HG02840 (cell line): ENCODE data around the gene RAET1L.
A peak's percentile ranks its signal among the peaks of the same experiment; 100 is the strongest.
"Not testable (repeated sequence)": the region's sequence is repeated elsewhere in the genome, so short reads cannot be mapped to it uniquely, and the experiment has no call there.

ENCODE experiments used
- ATAC-seq: cut with Tn5 transposase; IDR thresholded peaks from one replicate; pipeline ENCODE4 v1.9.1; 2021; ENCODE audit warnings: mild to moderate bottlenecking, moderate library complexity, moderate number of reproducible peaks; ENCODE audit not compliant: unreplicated experiment, low FRiP score

Gene RAET1L, protein sequence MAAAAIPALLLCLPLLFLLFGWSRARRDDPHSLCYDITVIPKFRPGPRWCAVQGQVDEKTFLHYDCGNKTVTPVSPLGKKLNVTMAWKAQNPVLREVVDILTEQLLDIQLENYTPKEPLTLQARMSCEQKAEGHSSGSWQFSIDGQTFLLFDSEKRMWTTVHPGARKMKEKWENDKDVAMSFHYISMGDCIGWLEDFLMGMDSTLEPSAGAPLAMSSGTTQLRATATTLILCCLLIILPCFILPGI

DNA sequence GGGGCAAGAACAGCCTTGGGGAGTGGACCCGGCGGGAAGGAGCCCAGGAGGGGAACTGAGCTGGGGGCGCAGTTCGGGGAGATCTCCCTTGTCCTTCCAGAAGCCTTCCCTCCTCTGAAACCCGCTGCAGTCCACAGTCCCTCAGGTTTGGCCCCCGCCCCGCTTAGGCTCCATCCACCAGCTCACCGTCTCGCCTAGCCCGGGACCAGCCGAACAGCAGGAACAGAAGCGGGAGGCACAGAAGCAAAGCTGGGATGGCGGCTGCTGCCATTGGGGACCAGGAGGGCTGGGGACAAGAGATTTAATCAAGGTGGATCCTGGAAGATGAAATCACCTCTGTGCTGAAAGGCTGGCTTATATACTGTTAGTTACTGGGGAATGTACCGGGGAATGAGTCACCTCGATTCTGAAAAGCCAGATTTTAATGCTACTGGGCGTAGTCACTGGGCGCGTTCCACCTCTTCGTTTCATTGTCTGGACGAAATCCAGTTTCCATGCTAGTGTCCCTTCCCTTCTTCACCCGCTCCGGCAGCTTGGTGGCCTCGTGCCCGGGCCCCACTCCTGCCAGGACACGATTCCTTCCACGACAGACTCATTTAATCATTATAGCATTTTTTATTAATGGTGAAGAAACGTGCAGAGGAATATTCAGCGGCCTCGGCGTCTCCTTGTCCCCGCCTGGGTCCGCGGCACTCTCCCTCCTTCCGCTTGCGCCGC, at the start of gene RAET1L:
Gene RAET1L (minus strand): TSS at position 332 of the 717 bp plus-strand sequence. CDS start 61 bp downstream, at position 271.
- ATAC-seq: no peak

DNA sequence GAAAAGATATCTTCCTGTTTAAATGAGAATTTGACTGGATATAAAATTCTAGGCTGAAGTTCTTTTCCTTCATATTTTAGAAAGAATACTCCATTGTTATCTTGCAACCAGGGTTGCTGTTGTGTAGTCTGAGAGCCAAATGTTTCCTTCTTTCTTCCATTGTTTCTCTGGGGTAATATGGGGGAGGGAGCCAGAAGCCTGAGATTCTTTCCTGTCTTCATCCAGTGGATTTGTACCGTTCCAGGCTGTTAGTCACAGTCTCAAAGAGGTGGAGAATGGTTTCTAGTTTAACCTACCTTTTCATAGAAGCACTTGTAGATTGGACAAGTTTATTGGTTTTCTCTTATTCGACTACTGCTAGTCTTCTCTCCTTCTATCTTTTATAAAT, 49.7 kb upstream of the RAET1L start:
- ATAC-seq: no peak

DNA sequence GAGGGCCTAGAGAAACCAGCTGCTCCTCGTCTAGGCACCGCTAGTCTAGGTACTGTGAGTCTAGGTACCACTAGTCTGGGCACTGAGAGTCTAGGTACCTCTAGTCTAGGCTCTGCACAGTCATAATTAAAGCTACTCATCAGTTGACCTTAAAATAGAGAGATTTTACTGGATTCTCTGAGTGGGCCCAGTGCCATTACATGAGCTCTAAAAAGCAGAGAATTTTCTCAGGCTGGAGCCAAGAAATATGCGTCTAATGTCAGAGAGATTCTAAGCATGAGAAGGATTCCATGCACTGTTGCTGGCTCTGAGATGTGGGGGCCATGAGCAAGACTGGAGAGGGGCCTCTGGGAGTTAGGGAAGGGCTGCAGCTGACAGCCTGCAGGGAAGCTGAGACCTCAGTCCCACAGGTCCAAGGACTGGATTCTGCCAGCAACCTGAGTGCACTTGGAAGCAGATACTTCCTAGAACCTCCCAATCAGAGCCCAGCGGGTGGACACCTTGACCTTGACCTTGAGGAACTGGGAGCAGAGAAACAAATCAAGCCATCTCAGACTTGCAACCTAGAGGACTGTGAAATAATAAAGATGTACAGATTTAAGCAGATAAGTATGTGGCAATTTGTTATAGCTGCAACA, 49.2 kb upstream of the RAET1L start:
- ATAC-seq: not testable (repeated sequence)

DNA sequence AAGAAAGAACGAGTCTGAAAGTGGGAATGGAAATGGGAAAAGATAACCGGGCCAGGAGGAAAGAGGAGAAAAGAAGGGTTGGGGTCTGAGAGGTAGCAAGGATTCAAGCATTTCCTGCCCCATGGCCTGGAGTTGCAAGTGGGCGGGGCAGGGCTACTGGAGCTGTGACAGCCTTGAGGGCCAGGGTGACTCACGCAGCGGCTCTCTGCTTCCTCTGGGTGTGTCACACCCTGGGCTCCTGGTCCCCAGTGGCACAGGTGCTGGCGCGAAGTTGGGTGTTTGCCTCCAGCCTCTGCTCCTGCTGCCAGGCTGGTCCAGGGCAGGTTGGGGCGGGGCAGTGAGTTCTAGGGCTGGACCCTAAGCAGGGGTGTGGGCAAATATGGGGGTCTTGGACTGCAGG, 46.9 kb upstream of the RAET1L start:
- ATAC-seq: no peak

DNA sequence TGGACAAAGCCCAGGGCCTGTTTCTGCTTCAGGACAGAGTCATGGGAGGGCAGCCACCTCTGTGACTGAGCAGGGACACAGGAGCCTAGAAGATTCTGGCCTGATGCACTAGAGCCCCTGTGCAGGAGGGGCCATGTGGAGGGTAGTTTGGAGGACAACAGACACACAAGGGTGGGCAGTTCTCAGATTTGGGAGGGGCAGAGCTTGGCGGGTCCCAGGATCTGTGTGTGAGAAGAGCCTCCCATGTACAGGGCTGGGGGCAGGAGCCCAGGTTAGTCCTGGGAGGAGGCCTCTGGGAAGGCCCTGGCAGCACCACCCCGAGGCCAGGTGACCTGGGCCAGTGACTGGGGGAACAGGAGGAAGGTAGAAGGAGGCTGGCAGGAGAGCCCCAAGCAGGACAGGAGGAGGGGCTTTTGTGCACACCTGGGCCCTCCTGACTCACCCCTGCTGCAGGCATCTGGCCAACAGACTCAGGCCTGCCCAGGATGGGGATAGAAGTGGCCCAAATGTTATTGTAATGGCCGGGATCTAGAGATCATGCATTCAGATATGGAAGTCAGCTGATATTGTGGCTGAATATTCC, 45.0 kb upstream of the RAET1L start:
- no peak for ATAC-seq

DNA sequence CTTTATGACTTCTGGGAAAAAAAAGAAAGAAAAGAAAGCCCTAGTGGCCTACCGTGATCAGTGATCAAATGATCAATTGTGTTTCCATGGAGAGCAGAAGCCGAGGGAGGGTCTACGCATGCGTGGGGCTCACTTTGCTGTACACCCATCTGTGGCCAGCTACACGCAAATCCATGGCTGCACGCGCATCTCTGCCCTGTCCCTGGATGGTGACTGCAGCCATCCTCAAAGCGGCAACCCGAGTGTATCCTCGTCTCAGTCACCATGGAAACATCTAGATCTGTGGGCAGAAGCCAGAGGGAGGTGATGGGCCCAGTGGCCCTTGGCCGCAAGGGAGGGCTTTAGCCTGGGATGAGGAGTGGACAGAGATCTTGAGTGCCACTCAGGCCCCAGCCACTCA, 44.4 kb upstream of the RAET1L start:
- ATAC-seq: no peak

DNA sequence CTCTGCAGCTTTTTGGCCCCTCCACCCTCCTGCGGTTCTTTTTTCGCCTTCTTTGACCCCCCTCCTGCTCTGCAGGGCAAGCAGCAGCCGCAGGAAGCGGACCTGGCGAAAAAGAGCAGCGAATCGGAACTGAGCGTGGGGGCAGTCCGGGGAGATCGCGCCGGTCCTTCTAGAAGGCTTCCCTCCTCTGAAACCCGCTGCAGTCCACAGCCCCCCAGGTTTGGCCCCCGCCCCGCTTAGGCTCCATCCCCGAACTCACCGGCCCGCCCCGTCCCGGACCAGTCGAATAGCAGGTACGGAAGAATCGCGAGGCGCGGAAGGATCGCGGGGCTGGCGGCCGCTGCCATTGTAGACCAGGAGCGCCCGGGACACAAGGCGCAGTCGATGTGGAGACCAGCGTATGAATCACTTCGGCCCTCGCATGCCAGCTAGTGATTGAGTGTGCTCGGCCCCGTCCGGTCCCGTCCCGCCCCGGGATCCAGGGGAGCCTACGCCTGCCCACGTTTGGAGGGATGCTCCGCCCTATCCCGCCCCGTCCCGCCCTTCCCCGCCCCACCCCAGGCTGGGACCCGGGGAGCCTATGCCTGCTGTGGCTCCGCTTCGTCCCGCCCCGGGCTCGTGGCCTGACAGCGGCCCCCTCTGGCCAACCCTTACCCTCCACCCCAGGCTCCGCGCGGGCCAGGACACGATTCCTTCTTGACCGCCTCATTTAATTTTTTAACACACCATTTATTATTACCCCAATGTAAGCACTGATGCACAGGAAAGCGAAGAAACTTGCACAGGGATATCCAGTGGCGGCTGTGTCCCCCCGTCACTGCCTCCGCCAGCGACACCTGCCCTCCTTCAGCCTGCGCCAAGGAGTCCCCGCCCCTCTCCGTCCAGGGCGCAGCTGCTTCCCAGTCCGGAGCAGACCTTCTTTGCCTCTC, 43.7 kb upstream of the RAET1L start, which contains the start of gene ULBP3:
Gene ULBP3 (minus strand): TSS at position 402 of the 929 bp plus-strand sequence. CDS start 55 bp downstream, at position 347.
- peak; percentile 53 for ATAC-seq

DNA sequence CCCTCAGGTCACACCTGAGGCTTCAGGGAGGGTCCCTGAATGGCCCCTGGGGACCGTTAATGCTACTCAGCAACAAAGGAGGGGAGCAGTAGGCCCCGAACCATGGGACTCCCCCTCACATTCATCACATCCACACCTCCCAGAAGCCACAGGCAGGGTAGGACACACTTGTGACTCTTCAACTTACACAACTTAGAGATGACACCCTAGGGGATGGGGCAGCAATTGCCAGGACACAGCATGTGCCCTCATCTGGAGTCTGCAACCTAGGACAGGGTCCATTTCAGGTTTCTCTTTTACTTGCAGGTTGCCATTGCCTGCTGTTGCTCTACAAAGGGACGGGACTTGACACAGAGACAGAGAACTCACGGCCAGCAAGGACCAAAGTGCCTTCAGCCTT, 42.8 kb upstream of the RAET1L start:
- ATAC-seq: no peak

DNA sequence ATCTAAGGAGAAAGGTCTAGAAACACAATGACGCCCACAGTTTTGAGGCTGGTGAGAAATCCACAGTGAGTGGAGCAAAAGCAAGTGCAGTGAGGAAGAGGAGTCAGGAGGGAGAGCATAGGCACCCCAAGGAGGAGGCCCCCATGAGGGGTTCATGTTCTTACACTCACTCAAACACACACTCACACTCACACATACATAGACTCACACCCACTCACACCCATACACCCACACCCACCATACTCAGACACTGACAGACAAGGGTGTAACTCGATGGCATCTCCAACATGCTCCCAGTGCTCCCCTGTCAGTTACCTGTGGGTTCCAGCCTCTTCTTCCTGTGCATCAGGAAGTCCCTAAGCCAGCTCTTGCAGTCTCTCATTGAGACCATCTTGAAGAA, 39.8 kb upstream of the RAET1L start:
- no peak for ATAC-seq

DNA sequence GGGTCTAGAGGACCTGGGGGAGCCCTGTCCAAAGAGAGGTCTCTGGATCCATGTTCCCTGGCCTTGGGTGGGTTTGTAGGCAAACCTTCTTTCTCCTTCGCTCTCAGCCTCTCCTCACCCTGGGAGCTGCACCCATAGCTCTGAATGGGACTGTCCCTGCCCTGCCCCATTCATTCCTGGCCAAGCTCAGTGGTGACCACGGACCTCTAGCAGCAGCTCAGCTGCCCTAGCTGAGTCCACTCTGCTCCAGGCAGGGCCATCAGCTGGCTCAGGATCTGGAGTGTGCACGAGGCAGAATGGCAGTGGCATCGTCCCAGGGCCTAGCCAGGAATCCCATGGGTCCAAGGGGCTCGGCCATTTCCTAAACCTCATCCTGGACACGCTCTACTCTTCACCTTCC, 38.3 kb upstream of the RAET1L start:
- no peak for ATAC-seq

DNA sequence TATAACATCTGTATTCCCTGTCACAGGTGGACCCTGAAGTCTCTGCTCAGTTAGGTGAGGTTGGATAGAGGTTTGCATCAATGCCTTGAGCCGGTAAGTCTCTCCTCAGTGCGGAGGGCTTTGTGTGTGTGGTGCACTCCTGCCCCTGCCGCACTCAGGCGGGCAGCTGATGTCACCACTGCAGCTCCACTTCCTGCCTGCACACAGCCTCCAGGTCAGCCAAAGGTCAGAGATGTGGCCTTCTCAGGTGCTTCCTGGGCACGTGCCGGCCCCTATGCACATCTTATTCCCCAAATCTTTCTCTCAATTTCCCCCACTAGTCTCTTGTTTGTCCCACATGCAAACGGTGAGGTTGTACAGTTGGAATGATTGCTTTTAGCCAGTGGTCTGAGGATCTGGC, 34.6 kb upstream of the RAET1L start:
- ATAC-seq: not testable (repeated sequence)

DNA sequence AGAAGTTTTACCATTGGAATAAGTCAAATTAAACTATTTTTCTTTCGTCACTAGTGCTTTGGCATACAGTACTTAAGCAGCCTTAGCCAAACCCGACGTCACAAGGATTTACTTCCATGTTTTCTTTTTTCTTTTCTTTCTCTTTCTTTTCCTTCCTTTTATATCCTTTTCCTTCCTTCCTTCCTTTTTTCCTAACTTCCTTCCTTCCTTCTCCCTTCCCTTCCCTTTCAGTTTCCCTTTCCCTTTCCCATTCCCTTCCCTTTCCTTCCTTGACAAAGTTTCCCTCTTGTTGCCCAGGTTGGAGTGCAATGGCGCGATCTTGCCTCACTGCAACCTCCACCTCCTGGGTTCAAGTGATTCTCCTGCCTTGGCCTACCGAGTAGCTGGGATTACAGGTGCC, 33.7 kb upstream of the RAET1L start:
- no peak for ATAC-seq

DNA sequence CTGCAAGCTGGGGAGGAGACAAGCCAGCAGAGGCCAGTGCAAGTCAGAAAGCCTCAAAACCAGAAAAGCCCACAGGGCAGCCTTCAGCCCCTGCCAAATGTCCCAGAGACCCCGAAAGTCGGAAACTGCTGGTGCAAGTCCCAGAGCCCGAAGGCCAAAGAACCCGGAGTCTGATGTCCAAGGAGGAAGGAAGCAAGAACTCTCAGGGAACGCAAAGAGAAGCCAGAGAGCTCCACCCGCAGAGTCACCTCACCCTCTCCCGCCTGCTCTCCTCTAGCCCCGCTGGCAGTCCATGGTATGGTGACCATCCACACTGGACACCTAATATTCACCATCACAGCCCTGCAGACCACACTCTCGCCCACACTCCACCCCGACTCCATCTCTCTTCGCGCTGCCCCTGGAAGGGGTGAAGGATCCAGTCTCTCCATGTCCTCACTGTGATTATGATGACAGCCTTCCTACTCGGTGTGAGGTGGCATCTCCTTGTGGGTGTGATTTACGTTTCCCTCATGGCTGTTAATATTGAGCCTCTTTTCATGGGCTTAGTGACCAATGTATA, 33.0 kb upstream of the RAET1L start:
- no peak for ATAC-seq

DNA sequence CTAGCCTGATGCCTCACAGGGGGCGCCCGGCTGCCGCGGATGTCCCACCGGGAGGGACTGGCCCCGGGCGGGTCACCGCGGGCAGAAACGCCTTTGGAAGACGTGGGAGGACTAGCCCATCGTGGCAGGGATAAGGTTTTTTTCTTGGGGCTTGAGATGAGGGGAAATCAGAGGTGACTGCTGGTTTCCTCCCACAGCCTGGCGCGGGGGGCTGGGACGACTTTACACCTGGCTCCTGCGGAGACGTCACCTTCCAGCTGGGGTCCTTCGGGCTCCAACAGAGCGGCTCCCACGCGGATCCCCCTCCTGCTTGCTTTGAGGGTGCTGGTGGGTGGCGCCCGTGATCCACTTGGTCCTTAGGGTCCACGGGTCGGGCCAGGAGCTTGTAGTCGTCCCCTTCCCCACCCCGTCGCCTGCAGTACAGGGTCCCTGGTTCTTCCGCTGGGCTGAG, 32.2 kb upstream of the RAET1L start:
- ATAC-seq: no peak

DNA sequence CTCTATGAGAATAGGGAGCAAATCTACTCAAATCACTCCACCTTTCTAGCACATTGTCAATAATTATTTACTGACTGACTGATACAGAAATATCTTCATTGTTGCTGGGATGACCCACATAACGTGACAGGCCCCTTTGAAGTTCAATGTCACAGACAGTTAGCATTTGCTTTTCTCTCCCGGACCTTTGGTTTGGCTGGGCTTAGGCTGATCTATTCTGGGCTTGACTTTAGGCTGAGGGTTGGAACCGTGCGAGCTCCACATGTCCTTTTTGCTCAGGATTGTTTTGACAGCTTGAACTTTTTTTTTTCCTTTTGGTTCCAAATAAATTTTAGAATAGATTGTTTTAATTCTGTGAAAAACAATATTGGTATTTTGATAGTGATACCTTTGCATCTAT, 31.6 kb upstream of the RAET1L start:
- ATAC-seq: no peak

DNA sequence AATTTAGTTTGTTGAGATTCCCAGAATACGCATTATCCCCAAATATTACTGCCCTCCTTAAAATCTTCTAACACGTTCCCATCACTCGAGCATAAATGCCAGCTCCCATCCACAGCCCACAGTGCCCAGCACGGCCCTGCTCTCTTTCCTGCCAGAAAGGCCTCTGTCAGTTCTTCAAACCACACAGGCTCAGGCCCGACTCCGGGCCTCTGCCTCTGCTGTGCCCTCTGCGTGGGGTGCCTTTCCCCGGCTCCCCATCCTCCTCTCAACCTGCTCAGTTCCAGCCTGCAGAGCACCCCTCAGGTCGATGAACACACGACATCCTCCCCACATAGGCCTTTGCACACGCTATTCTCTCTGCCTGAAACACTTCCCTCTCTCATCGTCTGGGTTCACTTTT, 30.8 kb upstream of the RAET1L start:
- no peak for ATAC-seq

DNA sequence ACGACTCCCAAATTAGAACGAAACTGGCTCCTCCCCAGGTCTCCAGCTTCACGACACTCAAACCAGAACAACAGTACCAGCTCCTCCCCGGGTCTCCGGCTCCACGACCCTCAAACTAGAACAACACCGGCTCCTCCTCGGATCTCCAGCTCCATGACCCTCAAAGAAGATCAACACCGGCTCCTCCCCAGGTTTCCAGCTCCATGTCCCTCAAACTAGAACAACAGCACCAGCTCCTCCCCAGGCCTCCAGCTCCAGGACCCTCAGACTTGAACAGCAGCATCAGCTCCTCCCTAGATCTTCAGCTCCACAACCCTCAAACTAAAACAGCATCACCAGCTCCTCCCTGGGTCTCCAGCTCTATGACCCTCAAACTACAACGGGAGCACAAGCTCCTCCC, 29.8 kb upstream of the RAET1L start:
- no peak for ATAC-seq

DNA sequence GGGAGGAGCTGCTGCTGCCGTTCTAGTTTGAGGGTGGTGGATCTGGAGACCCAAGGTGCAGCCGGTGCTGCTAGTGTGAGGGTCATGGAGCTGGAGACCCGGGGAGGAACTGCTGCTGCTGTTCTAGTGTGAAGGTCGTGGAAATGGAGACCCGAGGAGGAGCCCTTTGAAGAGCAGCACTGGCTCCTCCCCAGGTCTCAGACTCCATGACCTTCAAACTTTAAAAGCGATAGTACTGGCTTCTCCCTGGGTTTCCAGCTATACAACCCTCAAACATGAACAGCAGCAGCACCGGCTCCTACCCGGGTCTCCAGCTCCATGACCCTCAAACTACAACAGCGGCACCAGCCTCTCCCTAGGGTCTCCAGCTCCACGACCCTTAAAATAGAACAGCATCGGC, 28.1 kb upstream of the RAET1L start:
- no peak for ATAC-seq

DNA sequence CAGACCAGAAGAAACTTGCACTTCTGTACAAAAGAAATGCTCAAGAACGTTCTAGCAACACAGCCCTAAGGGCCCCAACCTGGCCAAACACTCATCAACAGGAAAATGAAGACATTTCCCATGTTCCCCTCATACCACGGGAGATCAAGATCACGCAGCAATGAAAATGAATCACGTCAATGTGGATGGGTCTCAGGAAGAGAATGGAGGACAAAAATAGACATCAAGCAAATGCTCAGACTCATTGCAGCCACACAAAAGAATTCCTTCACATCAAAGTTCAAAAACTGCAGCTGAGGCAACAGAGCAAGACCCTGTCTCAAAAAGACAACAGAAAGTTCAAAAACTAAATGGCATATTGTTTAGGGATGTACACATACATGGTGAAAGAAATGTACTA, 25.5 kb upstream of the RAET1L start:
- ATAC-seq: no peak

DNA sequence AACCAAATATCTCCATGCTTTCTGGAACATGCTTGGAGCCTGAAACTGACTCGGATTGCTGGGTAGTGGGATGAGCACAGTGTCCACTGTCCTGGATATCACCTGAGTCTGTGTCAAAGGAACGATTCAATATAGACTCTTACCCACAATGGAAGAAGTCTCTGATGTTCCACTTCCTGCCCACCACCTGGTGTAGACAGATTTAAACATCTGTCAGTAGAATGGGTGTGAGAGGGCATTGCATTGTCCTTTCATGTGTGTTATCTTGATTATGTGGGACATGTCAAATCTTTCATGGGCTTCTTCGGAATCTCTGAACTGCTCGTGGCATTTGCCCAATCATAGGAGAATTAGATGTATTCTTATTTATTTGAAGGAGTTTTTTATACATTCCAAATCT, 22.8 kb upstream of the RAET1L start:
- ATAC-seq: no peak
